Measurements from ENCODE around the gene PIK3C2G.

Gene PIK3C2G

DNA sequence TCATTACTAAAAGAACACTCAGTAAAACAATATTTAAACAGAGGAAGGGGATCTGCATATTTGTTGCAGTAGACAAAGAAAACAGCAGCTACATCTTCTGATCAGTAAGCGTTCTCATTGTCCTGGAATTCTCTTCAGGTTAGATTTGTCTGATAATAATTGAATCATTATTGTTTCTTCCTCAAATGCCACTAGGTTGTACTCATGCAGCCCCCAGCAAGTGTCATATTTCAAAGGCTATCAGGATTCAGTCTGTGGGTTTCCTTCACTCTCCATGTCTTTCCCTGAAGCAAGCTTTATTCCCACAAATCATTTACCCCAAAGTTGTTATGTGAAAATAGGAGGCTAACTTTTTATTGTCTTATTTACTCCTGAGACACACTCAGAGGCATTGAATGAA lies 14.7 kb downstream of the PIK3C2G start:
- H3K9ac ChIP-seq: no peak overlapping the region
- H3K4me3 ChIP-seq: no peak overlapping the region
- H3K4me1 ChIP-seq: no peaks in the 10 kb centered on the region
- no peaks in the 10 kb centered on the region for H3K27me3 ChIP-seq
- no peak overlapping the region for H3K4me2 ChIP-seq
- no peak overlapping the region for H3K27ac ChIP-seq
- no peaks in the 10 kb centered on the region for H3K9me3 ChIP-seq (replicated peaks in 1 of 11)
- H3K36me3 ChIP-seq: no peaks in the 10 kb centered on the region
- TF ChIP-seq Cebpa-rat (IDR thresholded peaks at IDR 0.05): no peak
- H4K20me1 ChIP-seq: no peaks in the 10 kb centered on the region

- H3K36me3 ChIP-seq: no peaks in the 10 kb centered on the region
- no peak overlapping the region for H3K27ac ChIP-seq
- no peaks in the 10 kb centered on the region for H4K20me1 ChIP-seq
- H3K4me3 ChIP-seq: no peak overlapping the region
- H3K4me2 ChIP-seq: no peak overlapping the region
- H3K9me3 ChIP-seq (replicated peaks in 1 of 11): no peaks in the 10 kb centered on the region
- no peak for TF ChIP-seq Cebpa-rat (IDR thresholded peaks at IDR 0.05)
- H3K4me1 ChIP-seq: no peaks in the 10 kb centered on the region
- no peaks in the 10 kb centered on the region for H3K27me3 ChIP-seq
- no peak overlapping the region for H3K9ac ChIP-seq
These were observed 15.9 kb downstream of the PIK3C2G start for GRCh38 chr12:18277196-18277595.

DNA sequence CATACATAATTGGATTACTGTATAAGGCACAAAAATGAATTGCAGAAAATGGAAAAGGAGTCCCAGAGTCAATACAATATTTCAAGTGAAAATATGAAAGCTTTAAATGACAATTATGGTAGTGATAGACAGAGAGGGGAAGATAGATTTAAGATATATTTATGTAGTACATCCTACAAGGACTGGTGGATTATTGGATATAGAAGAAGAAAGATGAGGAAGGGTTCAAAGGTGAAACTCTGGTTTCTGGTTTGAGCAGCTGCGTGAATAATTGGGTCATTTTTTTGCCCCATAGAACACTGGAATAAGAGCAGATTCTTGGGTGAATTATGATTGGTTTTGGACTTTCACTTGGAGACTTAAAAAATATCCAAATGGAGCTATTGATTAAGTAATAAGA lies 19.4 kb downstream of the PIK3C2G start:
- TF ChIP-seq Cebpa-rat (IDR thresholded peaks at IDR 0.05): no peak
- Histone ChIP-seq H3K4me2 (no peak overlapping the region), H3K36me3 (no peaks in the 10 kb centered on the region), H3K9me3 (replicated peaks in 1 of 11) (no peaks in the 10 kb centered on the region), H4K20me1 (no peaks in the 10 kb centered on the region), H3K27me3 (no peaks in the 10 kb centered on the region), H3K27ac (no peak overlapping the region), H3K4me3 (no peak overlapping the region), H3K4me1 (no peaks in the 10 kb centered on the region), H3K9ac (no peak overlapping the region)

- H4K20me1 ChIP-seq: no peaks in the 10 kb centered on the region
- H3K9ac ChIP-seq: no peak overlapping the region
- no peaks in the 10 kb centered on the region for H3K27me3 ChIP-seq
- no peaks in the 10 kb centered on the region for H3K36me3 ChIP-seq
- H3K9me3 ChIP-seq (replicated peaks in 1 of 11): 0 out of 22 replicates have a peak, but pooled peaks cover 0 to 4% (median 0%) of the 10 kb centered on the region in 11 experiments
- no peak overlapping the region for H3K27ac ChIP-seq
- TF ChIP-seq Cebpa-rat (IDR thresholded peaks at IDR 0.05): no peak
- no peak overlapping the region for H3K4me2 ChIP-seq
- H3K4me1 ChIP-seq: no peaks in the 10 kb centered on the region
- no peak overlapping the region for H3K4me3 ChIP-seq
These were observed 20.6 kb downstream of the PIK3C2G start for GRCh38 chr12:18281941-18282340.

GRCh38 chr12:18283831-18284230 lies 22.5 kb downstream of the PIK3C2G start:
- Histone ChIP-seq H3K9ac (no peak overlapping the region), H3K27ac (no peak overlapping the region), H3K9me3 (replicated peaks in 1 of 11) (0 out of 22 replicates have a peak, but pooled peaks cover 0 to 4% (median 0%) of the 10 kb centered on the region in 11 experiments), H4K20me1 (no peaks in the 10 kb centered on the region), H3K4me2 (no peak overlapping the region), H3K27me3 (no peaks in the 10 kb centered on the region), H3K4me3 (no peak overlapping the region), H3K4me1 (no peaks in the 10 kb centered on the region), H3K36me3 (no peaks in the 10 kb centered on the region)
- TF ChIP-seq Cebpa-rat (IDR thresholded peaks at IDR 0.05): no peak

DNA sequence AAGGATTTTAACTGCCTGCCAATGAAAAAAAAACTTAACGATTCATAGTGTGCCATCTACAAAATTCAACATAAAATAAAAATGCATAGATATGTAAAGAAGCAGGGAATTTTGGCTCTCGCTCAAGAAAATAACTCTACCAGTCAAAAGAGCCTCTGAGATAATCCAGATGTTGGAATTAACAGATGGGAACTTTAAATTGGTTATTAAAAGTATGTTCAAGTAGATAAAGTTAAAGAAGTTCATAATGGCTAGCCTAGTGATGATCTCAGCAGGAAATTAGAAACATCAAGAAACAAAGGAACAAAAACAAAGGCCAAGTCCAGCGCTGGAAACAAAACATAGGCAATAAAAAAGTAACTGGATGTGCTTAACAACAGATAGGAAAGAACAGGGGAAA lies 23.1 kb downstream of the PIK3C2G start:
- Histone ChIP-seq H3K4me3 (no peak overlapping the region), H3K27ac (no peak overlapping the region), H3K9ac (no peak overlapping the region), H3K4me2 (no peak overlapping the region), H3K27me3 (no peaks in the 10 kb centered on the region), H4K20me1 (no peaks in the 10 kb centered on the region), H3K4me1 (no peaks in the 10 kb centered on the region), H3K36me3 (no peaks in the 10 kb centered on the region), H3K9me3 (replicated peaks in 1 of 11) (0 out of 22 replicates have a peak, but pooled peaks cover 0 to 4% (median 0%) of the 10 kb centered on the region in 11 experiments)
- no peak for TF ChIP-seq Cebpa-rat (IDR thresholded peaks at IDR 0.05)

DNA sequence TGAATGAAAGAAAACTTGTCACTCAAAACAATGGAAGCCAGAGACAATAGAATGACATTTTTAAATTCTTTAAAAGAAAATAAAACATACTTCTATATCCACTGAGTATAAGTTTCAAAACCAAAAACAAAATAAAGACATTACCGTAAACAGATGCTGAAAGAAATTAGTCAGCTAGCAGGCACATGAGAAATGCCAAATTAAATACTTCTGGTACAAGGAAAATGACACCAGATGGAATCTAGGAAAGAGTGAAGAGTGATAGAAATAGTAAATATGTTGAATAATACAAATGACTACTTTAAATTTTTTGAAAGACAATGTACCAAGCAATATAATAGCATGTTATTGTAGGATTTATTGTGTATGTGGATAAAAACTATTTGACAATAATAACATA lies 23.8 kb downstream of the PIK3C2G start:
- TF ChIP-seq Cebpa-rat (IDR thresholded peaks at IDR 0.05): no peak
- no peak overlapping the region for H3K4me3 ChIP-seq
- no peaks in the 10 kb centered on the region for H3K27me3 ChIP-seq
- H4K20me1 ChIP-seq: no peaks in the 10 kb centered on the region
- H3K9me3 ChIP-seq (replicated peaks in 1 of 11): 0 out of 22 replicates have a peak, but pooled peaks cover 0 to 4% (median 0%) of the 10 kb centered on the region in 11 experiments
- no peak overlapping the region for H3K9ac ChIP-seq
- no peaks in the 10 kb centered on the region for H3K4me1 ChIP-seq
- H3K36me3 ChIP-seq: no peaks in the 10 kb centered on the region
- H3K27ac ChIP-seq: no peak overlapping the region
- H3K4me2 ChIP-seq: no peak overlapping the region

DNA sequence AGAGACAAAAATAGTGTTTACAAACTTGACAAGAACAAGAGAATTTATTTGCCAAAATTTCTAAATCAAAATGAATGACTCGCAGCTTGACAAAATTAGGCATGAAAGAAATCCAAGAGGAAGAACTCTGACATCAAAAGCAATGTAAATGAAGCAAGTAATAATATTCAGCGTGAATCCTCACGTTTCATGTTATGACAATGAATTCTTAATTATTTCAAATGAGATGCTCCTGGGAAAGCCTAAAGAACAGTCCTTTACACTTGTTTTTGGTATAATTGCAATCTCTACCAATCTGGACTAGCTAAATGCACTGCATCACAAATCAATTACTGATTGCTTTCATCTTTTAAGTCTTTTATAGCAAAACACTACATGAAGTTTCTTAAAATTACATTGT lies 29.1 kb downstream of the PIK3C2G start:
- no peaks in the 10 kb centered on the region for H4K20me1 ChIP-seq
- no peak overlapping the region for H3K4me3 ChIP-seq
- H3K9me3 ChIP-seq (replicated peaks in 1 of 11): 0 out of 22 replicates have a peak, but pooled peaks cover 0 to 4% (median 0%) of the 10 kb centered on the region in 11 experiments
- H3K9ac ChIP-seq: no peak overlapping the region
- no peaks in the 10 kb centered on the region for H3K4me1 ChIP-seq
- H3K27ac ChIP-seq: no peak overlapping the region
- TF ChIP-seq Cebpa-rat (IDR thresholded peaks at IDR 0.05): no peak
- H3K36me3 ChIP-seq: no peaks in the 10 kb centered on the region
- H3K27me3 ChIP-seq: no peaks in the 10 kb centered on the region
- H3K4me2 ChIP-seq: no peak overlapping the region

DNA sequence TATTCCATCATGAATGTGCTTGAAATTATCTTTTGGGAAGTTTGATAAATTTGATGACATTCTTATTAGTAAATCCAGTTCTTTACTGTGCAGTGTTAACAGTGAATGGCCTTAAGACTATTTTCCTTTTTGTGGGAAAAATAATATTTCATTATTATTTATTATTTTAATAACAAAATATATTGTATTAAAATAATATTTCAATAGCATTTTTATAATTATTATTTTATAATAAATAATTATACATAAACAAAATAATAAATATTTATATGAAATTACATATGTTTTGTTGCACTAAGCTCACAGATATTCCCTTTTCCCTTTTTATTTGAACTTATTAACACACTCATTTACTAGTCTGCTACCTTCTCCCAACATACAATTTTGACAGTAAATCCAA lies 33.6 kb downstream of the PIK3C2G start:
- no peak for TF ChIP-seq Cebpa-rat (IDR thresholded peaks at IDR 0.05)
- Histone ChIP-seq H3K4me2 (no peak overlapping the region), H3K4me1 (no peaks in the 10 kb centered on the region), H3K9me3 (replicated peaks in 1 of 11) (no peaks in the 10 kb centered on the region), H3K36me3 (no peaks in the 10 kb centered on the region), H3K9ac (no peak overlapping the region), H3K27me3 (no peaks in the 10 kb centered on the region), H3K27ac (no peak overlapping the region), H4K20me1 (no peaks in the 10 kb centered on the region; a peak in 1 of 22 replicates), H3K4me3 (no peak overlapping the region)

DNA sequence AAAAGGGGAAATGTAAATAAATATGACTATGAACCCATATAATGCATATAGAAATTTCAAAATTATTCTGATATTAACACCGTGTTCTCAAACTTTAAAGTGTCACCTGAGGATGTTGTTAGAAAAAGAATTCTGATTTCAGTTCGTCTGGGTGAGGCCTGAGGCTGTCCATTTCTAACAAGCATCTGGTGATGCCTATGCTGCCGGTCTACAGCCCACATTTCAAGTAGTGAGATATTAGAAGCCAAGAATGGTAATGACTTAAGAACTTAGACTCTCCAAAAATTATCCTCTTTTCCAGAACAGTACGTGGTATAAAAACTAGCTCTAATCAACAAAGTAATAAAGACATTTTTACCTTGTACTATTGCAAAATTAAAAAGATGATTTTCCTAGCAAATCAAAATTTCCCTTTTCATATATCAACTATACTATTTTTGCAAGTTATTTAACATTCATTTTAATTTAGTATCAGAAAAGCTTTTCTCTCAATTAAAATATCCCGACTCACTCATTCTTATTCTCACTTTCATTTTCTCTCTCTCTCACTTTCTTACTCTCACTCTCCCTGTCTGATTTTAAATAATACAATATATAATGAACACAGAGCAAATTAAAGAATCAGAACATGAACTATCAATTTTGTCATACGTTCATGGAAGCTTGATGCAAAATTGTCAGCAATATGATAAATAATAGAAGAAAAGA lies 35.0 kb downstream of the PIK3C2G start:
- Histone ChIP-seq H3K27me3 (no peaks in the 10 kb centered on the region), H3K36me3 (no peaks in the 10 kb centered on the region), H3K4me3 (no peak overlapping the region), H3K27ac (no peak overlapping the region), H3K4me2 (no peak overlapping the region), H3K4me1 (no peaks in the 10 kb centered on the region), H3K9me3 (replicated peaks in 1 of 11) (peaks cover 6 to 11% (median 8%) of the 10 kb centered on the region in 11 experiments; a peak in 19 of 22 replicates), H3K9ac (no peak overlapping the region), H4K20me1 (no peaks in the 10 kb centered on the region; a peak in 1 of 22 replicates)
- no peak for TF ChIP-seq Cebpa-rat (IDR thresholded peaks at IDR 0.05)

Measured in BLaER1 treated with 17β-estradiol and CSF1 and Interleukin-3, amounts not matched to agents 10 nM and 100 nM (cell line).